GM21423 (cell line): ENCODE results near the gene WWC1.
"Not testable (repeated sequence)": the region's sequence is repeated elsewhere in the genome, so short reads cannot be mapped to it uniquely, and the experiment has no call there.

Source experiments
- ATAC-seq: cut with Tn5 transposase; IDR thresholded peaks from one replicate; pipeline ENCODE4 v1.9.1; 2021; ENCODE audit warnings: mild to moderate bottlenecking, moderate library complexity; ENCODE audit not compliant: unreplicated experiment

Gene WWC1

DNA sequence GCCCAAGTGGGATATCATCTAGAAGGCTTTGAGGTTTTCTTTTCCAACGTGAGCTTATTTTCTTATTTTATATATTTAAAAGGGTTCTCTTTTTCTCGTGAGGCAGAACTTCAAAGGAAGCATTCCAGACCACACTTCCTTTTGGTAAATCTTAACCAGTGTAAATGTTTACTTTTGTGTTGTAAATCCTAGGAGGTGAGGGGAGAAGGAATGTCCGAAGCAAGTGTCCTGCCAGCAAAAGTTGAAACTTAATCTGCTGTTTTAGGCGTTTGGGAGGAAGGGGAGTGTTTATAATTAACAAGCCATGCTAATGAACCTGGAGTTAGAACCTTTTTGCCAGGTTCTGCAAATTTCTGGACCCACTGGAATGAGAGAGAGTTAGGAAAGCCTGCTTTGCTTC lies 37.9 kb downstream of the WWC1 start:
- no peak for ATAC-seq

DNA sequence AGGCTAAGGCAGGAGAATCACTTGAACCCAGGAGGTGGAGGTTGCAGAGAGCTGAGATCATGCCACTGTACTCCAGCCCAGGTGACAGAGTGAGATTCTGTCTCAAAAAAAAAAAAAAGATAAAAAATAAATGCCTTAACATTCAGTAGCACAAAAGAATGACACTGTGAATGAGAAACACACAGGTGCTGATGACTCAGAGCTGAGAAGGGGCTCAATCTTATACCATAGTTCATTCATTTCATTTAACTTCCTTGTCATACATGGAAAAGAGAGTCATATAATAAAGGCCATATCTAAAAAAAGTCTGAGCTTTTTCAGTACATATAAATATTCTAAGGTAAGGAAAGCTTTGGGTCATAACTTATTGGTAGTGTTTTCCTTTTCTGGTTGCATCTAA lies 40.6 kb downstream of the WWC1 start:
- ATAC-seq: no peak

DNA sequence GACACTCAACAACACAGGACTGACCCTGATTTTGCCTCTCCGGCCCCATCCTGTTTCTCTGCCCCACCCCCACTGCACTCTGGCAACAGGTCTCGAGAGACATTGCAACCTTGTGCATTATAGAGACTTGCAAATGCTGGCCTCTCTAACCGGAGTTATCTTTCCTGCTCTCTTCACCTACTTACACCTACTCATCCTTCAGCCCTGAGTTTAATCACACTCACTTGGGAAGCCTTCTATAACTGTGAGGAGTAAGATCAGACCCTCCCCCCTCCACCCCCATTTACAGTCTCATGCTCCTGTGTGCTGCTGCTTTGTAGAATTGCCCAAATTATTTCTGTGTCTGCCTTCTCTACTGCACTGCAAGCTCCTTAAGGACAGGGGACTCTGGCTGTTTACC lies 42.8 kb downstream of the WWC1 start:
- no peak for ATAC-seq

DNA sequence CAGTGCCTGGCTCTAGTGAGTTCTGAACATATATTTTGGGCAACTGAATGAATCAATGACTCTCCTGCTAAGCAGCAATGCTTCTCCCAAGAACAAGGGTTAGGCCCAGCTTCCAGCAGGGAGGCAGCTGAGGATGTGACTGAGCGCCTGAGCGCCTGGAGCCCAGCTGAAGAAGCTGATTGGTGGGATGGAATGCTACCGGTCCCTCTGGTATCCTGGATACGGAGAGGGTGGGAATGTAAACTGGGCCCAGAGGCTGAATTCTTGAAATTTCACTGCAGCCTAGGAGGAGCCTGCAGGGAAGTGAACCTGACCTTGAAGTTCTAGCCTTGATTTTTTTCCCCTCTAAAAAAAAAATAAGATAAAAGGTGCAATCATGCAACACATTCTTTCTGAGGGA lies 43.2 kb downstream of the WWC1 start:
- no peak for ATAC-seq

DNA sequence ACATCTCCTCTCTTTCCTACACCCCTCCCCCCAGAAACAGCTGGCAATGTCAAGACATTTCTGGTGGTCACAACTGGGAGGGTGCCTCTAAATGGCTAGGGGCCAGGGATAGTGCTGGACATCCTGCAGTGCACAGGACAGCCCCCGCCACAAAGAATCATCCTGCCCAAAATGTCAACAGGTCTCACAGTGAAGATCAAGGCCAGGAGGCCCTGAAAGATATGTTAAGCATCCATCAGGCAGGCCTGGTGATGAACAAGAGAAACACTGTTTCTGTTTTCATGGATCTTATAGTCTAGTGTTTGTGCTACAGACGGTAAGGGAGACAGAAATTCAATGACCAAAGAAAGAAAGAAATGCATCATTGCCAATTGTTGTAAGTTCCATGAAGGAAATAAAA lies 45.9 kb downstream of the WWC1 start:
- ATAC-seq: no peak

DNA sequence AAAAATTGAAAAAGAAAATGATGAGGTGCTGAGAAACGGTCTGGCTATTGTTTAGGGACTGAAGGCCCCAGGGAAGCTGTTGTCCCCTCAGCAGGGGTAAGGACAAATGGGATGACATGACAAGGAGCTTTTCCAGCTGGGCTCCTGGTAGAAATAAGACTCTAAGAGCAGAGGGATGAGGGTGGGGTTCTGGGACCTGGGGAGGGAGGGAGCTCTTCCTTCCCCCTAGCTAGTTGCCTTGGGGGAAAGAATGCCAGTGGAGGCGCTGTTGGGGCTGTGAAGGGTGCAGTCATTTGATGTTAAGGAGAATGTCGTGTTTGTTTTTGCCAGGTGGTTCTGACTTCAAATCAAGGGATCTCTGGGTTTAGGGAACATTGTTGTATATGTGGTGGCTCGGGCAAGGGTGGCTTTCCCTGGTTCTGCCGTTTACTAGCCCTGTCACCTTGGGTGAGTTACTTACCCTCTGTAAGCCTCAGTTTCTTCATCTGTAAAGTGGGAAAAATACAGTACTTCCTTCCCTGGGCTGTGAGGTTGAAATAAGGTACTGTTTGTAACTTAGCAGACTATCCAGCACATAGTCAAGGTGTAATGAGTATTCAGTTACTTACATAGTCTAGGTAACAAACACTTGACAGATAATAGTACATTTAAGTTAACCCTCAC lies 47.8 kb downstream of the WWC1 start:
- ATAC-seq: no peak

DNA sequence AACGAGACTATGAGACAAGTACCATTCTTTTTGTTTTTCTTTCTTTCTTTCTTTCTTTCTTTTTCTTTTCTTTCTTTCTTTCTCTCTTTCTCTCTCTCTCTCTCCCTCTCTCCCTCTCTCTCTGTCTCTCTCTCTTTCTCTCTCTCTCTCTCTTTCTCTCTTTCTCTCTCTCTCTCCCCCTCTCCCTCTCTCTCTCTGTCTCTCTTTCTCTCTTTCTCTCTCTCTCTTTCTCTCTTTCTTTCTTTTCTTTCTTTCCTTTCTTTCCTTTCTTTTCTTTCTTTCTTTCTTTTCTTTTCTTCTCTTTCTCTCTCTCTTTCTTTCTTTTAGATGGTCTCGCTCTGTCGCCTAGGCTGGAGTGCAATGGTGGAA lies 48.3 kb downstream of the WWC1 start:
- ATAC-seq: not testable (repeated sequence)

DNA sequence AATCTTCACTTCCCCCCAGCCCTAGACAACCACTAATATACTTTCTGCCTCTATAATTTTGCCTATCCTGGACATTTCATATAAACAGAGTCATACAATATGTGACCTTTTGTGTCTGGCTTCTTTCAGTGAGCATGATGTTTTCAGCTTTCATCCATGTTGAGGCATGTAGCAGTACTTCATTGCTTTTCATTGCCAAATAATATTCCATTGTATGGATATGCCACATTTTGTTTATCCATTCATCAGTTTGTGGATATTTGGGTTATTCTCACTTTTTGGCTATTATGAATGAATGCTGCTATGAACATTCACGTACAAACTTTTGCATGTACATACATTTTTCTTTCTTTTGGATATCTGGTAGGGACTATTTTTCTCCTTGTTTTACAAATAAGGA lies 49.0 kb downstream of the WWC1 start:
- ATAC-seq: no peak

DNA sequence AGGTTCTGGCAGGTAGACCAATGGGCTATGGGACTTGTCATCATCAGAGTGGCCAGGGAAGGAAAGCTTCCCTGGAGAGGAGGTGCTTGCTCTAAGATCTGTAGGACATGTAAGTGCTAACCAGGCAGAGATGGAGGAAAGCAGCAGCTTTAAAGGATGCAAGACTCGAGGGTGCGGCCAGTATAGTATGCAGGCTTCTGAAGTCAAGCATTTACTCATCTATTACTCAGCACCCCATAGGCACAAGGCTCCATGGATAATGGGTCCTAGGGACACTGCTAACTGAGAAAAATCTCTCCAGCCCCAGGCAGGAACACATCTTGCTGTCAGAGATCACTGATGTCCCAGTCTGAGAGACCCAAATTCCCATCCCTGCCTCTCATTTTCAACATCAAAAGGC lies 49.7 kb downstream of the WWC1 start:
- ATAC-seq: no peak

DNA sequence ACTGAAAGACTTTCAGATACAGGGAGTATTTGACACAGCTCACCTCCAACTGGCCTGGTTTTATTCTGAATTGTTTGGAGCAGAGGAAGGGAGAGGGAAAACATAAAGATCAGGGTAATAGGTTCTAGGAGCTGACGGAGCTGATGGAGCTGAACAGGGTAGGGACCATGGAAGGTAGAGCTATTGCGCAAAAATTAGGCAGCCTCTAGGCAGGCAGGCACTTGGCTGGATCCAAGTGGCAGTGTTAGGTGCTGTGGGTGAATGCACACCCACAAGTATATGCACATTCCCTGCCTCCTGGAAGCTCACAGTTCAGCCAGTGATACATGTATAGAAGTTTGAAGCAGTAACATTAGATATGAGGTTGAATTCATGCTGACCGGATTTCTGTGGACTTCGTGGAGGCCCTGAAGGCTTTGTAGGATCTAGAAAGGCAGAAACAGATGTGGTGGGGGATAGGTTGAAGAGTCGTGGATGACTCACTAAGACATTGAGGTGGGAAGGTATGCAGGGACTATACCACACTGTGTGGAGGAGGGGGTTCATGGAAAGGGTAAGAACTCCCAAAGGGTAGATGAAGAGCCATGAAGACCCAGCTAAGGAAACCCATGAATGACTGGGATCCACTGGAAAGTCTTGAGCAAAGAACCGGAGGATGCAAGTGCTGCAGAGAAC lies 50.8 kb downstream of the WWC1 start:
- no peak for ATAC-seq

DNA sequence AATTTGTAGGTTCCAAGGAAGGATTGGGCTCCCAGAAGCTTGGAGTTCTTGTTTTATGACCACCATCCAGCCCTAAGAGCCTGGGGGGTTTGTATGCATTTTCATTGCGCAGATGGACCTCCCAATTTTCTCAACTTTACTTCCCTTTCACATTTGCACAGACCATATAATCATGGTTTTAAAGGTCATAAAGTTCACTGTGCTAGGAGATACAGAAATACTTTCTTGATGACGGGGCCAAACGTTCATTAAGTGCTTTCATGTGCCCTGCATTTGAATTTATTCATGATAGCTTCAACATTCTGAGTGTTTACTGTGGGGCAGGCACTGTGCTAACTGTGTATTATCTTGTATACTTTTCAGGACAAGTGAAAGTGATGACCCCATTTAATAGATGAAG lies 51.5 kb downstream of the WWC1 start:
- no peak for ATAC-seq

DNA sequence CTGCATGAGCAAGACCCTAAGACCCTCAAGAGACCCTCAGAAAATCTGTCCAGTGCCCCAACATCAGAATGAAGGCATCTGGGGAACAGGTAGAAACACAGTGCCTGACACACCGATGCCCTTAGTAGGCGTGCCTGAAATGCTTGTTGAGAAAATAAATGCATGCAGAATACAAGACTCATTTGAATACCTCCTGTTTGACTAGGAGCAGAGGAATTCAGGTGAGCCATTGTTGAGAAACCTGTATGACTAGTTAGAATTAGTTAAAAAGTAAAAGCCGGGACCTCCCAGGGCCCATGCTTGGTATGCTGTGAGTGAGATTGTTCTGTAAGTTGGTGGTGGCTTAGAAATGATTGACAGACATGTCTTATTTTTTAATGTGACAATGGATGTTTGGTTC lies 55.0 kb downstream of the WWC1 start:
- no peak for ATAC-seq

DNA sequence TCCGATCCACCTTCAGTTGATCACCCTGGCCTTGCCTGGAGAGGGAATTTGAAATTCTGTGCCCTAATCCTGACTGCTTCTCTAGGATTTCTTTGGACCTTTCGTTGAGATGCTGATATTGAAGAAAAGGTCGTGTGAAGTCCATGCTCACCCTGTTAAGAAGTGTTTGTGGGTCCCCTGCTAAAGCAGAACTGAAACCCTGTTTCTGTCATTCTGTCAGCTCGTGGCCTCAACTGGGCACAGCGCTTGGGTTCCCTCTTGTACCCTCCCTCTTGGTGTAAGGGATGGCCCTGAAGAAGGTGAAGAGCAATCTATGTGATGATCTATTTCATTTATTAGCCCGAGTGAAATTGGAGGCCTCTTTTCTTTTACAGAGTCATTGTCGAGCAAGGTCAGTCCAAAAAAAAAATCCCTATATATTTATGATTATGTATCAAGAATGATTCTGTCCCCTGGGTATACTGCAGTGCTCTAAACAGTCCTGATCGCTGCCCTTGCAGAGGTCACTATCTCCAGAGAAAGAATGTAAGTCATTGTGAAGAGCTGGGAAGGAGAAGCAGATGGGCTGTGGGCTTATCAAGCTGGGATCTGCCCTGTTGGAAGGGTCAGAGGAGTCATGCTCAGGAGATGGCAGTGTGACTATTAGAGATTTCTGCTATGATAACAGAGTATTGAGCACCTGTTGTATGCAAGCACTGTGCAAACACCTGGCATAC lies 56.1 kb downstream of the WWC1 start:
- ATAC-seq: no peak

DNA sequence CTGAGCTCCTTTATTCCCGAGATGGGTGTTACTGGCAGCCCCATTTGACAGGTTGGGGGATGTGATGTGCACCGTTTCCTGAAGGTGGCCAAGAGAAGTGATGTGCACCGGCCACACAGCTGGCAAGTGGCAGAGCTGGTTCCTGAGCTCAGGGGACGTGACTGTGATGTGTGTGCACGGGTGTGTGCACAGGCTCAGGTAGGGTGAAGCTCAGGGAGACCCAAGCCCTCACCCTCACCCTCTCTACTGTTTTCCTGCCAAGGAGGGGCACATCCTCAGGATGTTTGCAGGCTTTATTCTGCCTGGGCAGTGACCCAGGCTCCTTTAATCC lies 56.6 kb downstream of the WWC1 start:
- ATAC-seq: no peak

DNA sequence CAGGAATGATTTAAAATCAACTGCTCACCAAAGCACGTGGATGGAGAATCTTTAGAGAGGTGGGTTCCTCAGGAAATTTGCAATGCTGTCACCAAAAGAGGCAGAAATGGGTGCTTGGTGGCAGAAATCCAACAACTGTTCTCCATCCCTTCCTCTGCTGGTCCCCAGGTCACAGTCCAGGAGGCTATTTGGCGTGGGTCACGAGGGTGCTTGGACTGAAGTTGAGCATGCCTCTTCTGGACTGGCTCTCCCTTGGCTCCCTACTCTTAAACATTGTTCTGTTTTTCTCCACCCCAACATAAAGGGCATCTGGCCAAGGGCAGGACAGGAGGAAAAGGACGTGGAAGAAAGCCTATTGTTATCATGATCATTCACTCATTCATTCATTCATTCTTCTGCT lies 58.9 kb downstream of the WWC1 start:
- ATAC-seq: no peak

DNA sequence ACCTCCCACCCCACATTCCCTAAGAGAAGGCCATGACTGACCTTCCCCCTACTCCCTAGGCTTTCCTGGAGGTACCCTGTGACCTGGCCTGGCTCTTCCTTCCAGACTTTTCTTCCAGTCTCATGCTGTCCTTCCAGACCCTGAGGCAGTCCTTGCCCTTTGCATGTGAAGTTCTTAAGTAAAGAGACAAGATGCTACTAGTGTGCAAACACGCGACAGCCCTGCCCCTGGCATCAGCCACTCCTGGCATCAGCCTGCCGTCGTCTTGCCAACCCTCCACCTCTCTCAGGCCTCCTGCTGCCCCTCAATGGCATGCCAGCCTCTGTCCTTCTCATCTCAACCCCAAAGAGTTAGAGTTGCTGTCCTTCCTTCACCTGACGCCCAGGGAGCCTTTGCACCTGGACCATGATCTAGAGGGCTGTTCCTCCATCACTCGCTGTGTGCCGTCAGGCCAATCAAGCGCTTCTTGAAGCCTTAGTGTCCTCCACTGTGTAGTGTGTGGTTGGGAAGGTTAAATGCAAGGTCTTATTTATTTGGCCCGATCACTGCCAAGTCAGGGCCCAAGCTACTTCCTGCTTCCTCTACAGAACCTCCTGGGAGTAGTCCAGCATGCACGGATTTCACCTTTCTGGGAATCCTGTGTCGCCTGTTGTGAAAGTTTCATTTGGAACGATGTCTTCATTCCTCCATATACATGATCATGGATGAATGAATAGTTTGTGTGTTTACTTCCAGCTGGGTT lies 61.9 kb downstream of the WWC1 start:
- no peak for ATAC-seq

DNA sequence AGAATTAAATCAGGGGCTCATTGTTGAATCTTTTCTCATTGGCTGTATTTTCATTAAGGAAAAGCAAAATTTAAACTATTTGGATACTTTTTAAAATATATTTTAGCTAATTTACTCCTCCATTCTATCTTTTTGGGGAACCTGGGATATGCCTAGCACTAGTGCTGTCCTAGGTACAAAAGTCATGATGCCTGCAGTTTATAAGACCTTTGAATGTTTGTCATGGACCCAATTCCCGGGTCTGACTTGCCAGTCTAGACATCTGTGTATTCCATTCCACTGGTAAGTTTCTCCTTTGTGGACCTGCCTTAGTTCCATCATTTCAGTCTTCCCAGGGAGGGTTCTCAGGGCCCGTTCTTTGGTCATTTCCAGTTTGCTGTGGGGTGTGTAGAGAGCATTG lies 63.0 kb downstream of the WWC1 start:
- no peak for ATAC-seq

DNA sequence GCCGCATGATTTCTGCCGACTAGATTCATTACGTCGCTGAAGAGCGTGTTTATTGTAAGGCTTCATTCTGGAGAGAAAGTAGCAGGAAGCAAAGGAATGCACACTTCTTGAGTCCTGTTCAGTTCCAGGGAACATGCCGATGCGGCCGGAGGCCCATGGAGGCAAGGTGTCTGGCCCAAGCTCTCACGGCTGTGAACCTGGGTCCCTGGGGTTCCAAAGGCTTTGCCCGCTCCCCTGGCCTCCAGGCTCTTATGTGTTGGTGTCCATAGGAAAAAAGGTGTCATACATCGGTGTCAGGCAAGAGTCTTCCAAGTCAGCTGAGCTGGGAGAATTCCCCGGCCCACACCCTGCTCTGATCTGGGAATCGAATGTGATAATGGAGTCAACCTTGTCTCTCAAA lies 64.7 kb downstream of the WWC1 start:
- no peak for ATAC-seq

DNA sequence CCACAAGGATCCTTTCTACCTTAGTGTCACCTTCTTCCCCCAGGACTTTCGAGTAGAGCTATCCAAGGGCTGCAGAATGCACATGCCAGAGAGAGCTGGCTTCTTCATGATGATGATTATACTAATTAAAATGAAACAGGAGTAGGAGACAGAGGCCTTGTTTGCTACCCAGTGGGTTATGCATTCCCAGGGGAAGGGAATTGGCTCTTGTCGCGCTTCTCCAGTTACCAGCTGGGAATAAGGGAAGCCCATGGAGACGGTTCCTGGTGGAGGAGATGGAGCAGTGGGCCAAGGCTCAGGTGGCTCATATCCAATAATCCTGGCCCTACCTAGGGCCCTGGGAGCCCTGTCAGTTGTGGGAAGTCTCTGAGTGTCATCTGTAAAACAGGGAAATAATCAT lies 65.1 kb downstream of the WWC1 start:
- ATAC-seq: no peak

DNA sequence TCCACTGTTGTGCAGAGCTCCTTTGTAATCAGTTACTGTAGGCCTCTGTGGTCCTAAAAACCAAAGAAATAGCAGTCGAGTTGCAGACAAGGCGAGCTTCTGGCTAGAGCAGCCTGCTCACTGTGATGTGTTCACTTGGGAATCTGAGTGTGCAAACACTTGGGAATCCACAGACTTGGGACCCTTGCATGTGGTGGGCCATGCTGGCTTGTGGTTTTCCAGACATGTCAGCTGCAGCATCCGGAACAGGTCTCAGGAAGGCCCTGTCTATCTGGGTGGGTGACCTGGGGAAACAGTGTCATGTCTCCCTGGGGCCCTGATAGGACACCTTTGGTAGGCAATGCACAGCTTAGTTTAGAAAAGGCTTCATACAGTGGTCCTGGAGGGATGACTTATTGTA lies 66.4 kb downstream of the WWC1 start:
- no peak for ATAC-seq

DNA sequence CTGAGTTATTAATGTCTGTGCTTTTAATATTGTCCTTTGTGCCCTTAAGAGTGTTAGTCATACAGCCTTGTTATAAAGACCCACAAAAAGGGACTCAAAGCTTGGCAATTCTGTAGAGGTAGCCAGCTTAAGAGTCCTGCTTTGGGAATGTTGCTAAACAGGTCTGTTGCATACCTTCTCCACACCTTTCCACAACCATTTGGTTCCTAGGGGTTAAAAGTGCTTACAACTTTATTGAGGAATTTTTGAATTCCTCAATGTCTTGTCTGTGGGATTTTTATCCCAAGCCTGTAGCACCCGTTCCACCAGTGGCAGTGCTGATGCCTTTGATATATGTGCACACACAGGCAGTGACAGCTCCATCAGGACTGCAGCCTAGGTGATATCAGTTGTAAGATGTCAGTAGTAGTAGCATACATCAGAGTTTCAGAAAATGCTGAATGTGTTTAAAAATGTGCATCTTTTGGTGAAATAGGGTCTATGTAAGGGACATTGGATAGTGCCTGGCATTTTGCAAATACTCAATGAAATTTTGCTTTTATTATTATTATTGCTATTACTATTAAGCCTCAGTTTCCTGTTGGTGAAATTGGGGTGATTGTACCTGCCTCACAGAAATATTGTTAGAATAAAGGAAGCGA lies 68.5 kb downstream of the WWC1 start:
- no peak for ATAC-seq
